ENCODE measurements around the gene JMJD1C.

The JMJD1C gene

DNA sequence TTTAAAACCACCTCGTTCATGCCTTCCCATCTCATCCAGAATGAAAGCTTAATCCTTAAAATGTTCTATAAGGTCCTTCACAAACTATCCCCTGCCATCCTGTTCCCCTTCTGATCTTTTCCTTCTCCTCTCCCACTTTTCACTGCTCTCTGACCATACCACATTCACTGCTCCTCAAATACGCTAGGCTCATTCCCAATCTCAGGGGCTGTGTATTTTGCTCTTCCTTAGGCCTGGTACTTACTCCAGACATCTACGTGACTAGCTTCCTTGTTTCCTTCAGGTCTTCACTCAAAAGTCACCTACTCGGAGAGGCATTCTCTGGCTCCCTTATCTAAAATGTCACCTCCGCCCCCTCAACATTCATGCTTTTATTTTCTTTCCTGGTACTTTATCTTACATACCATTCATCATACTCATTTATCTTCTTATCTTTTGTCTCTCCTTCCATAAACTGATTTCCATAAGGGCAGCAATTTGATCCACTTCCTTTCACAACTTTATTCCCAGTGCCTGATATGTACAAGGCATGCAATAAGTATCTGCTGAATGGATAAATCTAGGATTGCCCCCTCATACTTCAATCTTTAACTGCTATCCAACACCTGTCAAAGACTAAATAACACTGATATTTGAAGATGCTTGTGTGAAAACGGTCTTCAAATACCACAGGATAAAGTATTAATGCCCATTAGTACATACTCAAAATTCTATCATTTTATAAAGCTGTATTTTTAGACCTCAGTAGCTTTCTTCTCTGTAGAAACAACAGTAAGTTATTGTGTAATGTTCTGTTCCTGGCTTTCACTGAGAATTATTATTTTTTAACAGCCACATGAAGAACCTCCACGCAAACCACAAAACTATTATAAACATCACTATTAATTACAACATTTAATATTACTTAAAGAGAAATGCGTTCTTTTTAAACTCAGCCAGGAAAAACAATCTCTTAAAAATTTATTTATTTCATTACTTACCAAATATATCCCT is 27.0 kb downstream of the JMJD1C start:
- DNase-seq (ENCODE audit: low spot score): no peak

- DNase-seq (ENCODE audit: low spot score): no peak
Measured at GRCh38 chr10:63437116-63437949, 28.4 kb downstream of the JMJD1C start.

- DNase-seq (ENCODE audit: low spot score): no peak
Measured at GRCh38 chr10:63436225-63436624, 29.6 kb downstream of the JMJD1C start.

DNA sequence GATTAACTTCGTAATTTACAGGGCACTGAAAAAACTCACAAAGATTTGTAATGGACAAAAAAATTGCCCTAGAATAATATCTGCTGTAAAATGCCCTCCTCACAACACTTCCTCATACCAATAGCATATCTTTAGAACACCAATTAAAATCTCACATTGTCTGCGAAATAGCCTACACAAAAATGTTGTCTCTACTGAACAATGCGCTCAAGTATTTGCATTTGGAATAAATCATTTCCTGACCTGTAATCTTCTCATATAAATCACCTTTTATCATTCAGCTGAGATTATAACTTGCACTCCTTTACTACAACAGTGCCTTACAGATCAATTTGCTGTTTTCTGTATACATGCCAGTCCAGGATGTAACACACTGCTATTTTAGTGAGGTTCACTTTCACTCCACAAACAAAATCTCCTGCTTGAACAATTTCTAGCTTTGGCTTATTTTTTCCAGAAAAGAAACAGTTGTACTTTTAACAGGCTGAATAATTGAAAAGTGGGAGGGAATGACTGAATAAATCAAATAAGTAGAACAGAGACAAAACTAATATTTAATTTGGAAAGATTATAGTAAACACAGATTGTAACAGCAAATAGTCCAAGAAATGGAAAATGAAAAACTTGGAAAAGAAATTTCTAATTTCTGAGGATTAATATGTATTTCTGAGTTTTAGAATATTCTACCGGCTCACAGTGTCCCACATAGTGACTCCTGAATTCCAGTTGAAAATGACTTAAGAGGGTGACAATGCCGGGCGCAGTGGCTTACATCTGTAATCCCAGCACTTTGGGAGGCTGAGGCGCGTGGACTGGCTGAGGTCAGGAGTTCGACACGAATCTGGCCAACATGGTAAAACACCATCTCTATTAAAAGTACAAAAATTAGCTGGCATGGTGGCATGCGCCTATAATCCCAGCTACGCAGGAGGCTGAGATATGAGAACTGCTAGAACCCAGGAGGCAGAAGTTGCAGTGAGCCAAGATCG is 30.6 kb downstream of the JMJD1C start:
- DNase-seq (ENCODE audit: low spot score): no peak

DNA sequence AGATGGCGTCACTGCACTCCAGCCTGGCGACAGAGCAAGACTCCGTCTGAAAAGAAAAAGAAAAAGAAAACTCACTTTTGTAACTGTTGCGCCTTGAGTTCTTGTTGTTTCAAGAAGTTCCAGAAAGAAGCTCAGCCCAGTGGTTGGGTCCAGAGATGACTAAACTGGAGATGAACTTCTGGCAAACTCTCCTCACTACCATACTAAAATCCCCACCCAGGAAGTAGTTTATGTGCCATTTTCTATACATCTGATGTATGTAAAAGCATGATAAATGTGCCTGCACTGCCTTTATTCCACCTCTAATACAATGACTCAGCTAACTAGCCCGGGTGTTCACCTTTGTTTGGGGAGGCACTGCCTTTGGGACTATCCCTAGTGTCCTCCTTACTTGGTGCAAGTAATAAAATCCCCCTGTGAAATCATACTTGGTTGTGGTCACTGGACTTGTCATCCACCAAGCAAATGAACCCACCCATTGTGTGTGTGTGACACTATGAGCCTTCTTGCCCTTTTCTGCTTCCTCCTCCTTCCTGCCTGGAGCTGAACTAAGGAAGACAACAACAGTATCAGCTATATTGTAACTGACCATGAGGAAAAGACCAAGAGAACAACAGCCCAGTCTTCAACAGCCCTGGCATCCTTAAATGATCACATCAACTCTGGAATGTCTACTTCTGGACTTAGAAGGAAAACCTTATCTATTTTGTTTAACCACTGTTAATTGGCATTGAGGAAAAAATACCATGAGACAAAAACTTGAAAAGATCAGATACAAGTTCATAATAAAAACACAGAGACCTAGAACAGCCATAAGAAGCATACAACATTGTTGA is 33.6 kb downstream of the JMJD1C start:
- DNase-seq (ENCODE audit: low spot score): no peak

DNA sequence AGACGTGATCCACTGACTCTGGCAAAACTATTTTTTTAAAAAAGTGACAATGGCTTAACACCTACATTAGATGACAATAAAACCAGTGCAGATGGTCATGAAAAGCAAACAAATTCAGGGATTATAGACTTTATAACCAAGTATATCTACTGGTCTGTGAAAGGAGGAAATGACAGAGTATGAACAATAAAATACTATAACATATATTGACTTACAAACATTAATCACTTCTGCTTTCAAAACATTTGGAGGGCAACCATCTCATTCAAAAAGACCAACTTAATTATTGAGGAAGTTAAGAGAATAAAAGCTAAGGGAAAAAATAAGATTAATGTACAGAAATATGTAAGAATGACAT is 34.8 kb downstream of the JMJD1C start:
- no peak for DNase-seq (ENCODE audit: low spot score)

DNA sequence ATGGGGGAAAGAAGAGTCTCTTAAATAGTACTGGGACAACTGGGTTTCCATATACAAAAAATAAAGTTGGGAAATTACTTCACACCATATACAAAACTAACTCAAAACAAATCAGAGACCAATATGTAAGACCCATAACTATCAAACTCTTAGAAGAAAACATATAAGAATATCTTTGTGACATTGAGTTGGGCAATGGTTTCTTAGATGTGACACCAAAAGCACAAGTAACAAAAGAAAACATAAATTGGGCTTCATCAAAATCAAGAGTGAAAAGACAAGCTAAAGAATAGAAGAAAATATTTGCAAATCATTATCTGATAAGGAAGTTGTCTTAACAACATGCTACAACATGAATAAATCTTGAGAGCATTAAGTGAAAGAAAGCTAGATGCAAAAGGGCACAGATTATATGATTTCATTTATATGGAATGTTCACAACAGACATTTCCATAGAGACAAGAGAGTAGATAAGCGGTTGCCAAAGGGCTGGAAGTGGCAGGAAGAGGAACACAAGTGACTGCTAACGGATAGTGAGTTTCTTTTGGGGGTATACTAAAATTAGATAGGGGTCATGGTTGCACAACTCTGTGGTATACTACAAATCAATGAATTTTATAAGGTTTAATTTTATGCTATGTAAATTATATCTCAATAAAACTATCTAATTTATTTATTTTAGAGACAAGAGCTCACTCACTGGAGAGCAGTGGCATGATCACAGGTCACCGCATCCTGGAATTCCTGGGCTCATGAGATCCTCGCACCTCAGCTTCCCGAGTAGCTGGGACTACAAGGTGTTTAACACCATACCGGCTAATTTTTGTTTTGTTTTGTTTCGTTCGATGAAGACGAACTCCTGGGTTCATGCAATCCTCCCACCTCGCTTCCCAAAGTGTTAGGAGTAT is 35.4 kb downstream of the JMJD1C start:
- no peak for DNase-seq (ENCODE audit: low spot score)

DNA sequence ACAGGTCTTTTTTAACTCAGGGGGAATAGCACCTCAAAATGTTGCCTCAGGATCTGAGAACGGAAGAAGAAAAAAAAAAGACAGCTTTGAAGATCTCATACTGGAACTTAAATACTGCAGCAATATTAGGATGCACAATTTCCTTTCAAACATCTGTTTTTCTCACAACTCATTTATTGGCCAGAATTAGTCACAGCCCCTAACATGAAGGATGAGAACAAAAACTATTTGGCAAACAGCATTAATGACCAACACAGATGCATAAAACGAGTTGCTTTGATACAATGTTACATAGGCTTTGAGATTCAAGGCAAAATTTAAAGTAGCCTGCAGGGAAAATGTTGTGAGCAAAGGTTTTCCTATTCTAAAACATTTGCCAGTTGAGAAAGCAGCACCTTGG is 36.5 kb downstream of the JMJD1C start:
- DNase-seq (ENCODE audit: low spot score): no peak

- DNase-seq (ENCODE audit: low spot score): no peak
Measured at GRCh38 chr10:63427013-63427412, 38.8 kb downstream of the JMJD1C start.

- DNase-seq (ENCODE audit: low spot score): no peak
Measured at GRCh38 chr10:63425512-63425911, 40.3 kb downstream of the JMJD1C start.

- no peak for DNase-seq (ENCODE audit: low spot score)
Measured at GRCh38 chr10:63424576-63424975, 41.2 kb downstream of the JMJD1C start.

DNA sequence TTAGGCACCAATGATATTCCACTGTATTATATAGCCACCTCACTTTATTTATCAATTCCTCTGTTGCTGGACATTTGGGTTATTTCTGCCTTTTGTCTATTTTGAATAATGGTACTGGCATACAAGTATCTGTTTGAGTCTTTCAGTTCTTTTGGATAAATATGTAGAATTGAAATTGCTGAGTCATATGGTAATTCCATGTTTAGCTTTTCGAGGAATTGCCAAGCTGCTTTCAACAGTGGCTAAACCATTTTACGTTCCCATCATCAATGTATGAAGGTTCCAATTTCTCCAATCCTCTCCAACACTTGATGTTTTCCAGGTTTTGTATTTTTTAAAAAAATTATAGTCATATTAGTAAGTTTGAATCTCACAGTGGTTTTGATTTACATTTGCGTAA is 42.3 kb downstream of the JMJD1C start:
- DNase-seq (ENCODE audit: low spot score): no peak

DNA sequence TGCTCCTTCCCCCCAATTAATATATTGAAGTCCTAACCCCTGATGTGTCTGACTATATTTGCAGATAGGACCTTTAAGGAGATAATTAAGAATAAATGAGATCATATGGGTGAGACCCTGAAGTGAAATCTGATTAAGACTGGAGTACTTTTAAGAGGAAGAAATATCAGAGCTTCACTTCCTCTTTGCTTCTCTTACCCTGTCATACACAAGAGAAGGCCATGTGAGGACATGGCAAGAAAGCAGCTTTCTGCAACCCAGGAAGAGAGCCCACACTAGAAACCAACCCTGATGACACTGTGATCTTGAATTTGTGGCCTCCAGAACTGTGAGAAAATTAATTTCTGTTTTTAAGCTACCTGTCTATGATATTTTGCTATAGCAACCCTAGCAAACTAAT is 44.2 kb downstream of the JMJD1C start:
- peak; percentile 28 for DNase-seq (ENCODE audit: low spot score)

GRCh38 chr10:63416376-63416775 is 49.4 kb downstream of the JMJD1C start:
- no peak for DNase-seq (ENCODE audit: low spot score)

DNA sequence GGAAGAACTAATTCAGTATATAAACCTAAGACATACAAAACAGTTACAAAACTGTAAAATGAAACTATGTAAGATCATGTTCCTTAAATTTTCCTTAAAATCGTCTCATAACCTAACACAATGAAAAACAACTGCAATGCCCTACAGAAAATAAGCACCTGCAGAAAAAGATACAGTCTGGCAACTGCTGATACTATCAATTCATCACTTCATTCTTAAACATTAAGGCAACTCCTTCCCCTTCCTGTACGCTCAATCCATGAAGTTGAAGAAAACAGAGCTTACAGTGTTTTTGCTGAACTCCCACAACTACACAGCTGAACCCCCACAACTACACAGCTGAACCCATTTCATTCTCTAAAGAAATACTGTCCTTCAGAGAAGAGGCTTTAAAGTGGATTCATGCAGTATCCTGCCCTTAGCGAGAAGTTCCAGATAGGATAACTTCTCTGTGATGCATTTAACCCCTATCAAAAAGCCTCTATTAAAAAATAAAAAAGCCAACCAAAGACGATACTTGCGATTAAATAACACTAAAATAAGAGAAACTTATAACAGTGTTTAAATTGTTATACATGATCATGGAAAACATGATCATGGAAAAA is 50.0 kb downstream of the JMJD1C start:
- no peak for DNase-seq (ENCODE audit: low spot score)

GRCh38 chr10:63414481-63415260 is 51.1 kb downstream of the JMJD1C start:
- DNase-seq (ENCODE audit: low spot score): no peak

DNA sequence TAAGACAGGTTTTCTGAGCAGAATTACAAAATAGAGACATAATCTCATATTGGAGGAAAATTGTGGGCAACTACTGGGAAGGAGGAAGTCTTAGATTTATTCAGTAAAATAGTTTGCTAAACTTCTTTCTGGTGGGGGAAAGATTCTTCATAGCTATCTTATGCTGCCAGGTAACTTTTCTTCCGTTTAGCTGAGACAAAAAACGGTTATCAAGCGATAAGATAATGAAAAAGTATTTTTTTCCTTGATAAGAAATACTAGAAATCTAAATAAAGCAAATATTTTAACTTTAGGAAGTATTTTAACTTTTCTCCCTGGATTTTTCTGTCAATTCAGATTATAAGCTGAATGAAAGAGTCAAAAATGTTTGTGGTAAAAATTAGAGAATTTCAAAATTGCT is 52.3 kb downstream of the JMJD1C start:
- no peak for DNase-seq (ENCODE audit: low spot score)

- no peak for DNase-seq (ENCODE audit: low spot score)
Measured at GRCh38 chr10:63412304-63412703, 53.5 kb downstream of the JMJD1C start.

DNA sequence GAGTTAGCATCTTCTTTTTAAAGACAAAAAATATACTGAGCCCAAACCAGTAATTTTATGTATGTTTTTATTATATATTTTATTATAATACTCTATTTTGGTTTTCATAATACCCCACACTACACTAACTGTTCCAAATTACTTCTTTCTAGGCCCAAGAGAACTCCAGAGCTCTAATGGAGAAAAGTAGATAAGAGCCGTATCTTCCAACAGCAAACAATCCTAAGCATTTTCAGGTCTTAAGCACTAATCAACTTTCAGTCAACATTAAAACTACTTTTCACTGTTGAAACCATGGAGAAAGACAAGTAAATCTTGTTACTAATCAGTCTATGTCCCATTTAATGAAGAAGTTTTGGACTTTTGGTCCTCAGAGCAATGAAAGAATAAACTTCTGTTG is 55.1 kb downstream of the JMJD1C start:
- no peak for DNase-seq (ENCODE audit: low spot score)

All from CD4-positive, alpha-beta T cell treated with Interleukin-6 at 100 ng/mL for 8 hours (primary cell).